ENCODE results near the gene DLEC1.
"Not testable (repeated sequence)": the region's sequence is repeated elsewhere in the genome, so short reads cannot be mapped to it uniquely, and the experiment has no call there.

The DLEC1 gene

DNA sequence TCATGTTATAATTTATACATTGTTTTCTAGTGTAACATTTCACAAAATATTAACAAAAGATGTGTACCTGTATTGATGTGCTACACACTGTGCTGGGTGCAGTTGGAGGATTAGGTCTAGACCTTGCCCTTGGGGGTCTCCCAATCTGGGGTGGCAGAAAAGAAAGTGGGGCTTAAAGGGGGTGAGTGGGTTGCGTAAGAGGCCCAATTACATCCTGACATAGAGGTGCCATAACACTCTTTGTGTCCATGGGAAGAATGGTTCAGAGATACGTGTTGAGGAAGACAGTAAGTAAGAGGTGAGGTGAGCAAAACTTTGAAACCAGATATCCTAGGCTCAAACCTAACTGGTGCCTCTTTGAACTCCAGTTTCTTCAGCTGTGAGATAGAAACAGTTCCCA lies 31.0 kb downstream of the DLEC1 start:
- TF ChIP-seq, protein P1, sequence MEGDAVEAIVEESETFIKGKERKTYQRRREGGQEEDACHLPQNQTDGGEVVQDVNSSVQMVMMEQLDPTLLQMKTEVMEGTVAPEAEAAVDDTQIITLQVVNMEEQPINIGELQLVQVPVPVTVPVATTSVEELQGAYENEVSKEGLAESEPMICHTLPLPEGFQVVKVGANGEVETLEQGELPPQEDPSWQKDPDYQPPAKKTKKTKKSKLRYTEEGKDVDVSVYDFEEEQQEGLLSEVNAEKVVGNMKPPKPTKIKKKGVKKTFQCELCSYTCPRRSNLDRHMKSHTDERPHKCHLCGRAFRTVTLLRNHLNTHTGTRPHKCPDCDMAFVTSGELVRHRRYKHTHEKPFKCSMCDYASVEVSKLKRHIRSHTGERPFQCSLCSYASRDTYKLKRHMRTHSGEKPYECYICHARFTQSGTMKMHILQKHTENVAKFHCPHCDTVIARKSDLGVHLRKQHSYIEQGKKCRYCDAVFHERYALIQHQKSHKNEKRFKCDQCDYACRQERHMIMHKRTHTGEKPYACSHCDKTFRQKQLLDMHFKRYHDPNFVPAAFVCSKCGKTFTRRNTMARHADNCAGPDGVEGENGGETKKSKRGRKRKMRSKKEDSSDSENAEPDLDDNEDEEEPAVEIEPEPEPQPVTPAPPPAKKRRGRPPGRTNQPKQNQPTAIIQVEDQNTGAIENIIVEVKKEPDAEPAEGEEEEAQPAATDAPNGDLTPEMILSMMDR (conservative IDR thresholded peaks at IDR 0.05; ENCODE audit: low read depth, low read length) = no peak
- no peaks in the 10 kb centered on the region for H3K4me1 ChIP-seq (ENCODE audit: low read depth, poor library complexity, severe bottlenecking)
- no peaks in the 10 kb centered on the region for H4K20me1 ChIP-seq (ENCODE audit: insufficient read depth)
- H3K9ac ChIP-seq = no peak overlapping the region
- no peak overlapping the region for H3K4me2 ChIP-seq
- H2AFZ ChIP-seq (ENCODE audit: low read depth) = no peak overlapping the region
- no peaks in the 10 kb centered on the region for H3K79me2 ChIP-seq (ENCODE audit: insufficient read depth, low read depth)
- no peak overlapping the region for H3K4me3 ChIP-seq (IDR thresholded peaks at IDR 0.05; ENCODE audit: insufficient read depth, low read depth, low read length)
- H3K27ac ChIP-seq = no peak overlapping the region
- H3K36me3 ChIP-seq (ENCODE audit: insufficient read depth) = no peaks in the 10 kb centered on the region
- H3K27me3 ChIP-seq (ENCODE audit: insufficient read depth, low read depth) = no peaks in the 10 kb centered on the region

DNA sequence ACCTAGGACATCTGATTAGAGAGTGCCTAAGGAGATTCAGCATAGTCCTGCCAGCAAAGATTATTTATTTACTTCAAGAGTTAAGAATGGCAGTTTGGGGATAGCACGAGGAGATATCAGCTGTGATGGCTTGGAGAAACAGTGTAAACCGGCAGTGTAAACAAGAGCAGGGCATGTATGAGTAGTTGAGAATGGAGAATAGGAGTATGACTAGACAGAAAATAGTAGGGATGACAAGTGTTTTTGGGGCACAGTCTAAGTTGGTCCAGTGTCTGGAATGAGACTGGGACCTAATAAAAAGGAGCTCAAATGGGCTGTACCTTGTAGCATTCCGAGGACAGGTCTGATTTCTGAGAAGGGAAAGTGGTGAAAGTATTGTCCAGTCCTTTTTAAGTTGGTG lies 38.1 kb downstream of the DLEC1 start:
- H3K27me3 ChIP-seq (ENCODE audit: insufficient read depth, low read depth); H3K27ac ChIP-seq: not testable (repeated sequence)

DNA sequence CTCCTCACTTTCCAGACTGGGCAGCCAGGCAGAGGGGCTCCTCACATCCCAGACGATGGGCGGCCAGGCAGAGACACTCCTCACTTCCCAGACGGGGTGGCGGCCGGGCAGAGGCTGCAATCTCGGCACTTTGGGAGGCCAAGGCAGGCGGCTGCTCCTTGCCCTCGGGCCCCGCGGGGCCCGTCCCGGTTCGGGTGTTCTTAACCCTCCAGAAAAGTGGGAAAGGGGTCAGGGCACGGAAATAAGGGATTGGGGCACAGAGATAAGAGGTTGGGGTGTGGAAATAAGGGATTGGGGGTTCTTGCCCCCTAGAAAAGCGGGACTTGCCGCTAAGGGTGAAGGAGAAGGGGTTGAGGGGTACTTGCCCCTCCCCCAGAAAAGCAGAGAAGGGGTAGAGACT lies 43.3 kb downstream of the DLEC1 start:
- H4K20me1 ChIP-seq (ENCODE audit: insufficient read depth); H3K9ac ChIP-seq; H3K79me2 ChIP-seq (ENCODE audit: insufficient read depth, low read depth); H3K27ac ChIP-seq; H3K4me3 ChIP-seq (IDR thresholded peaks at IDR 0.05; ENCODE audit: insufficient read depth, low read depth, low read length); H3K27me3 ChIP-seq (ENCODE audit: insufficient read depth, low read depth); H3K36me3 ChIP-seq (ENCODE audit: insufficient read depth); H3K4me2 ChIP-seq; H3K4me1 ChIP-seq (ENCODE audit: low read depth, poor library complexity, severe bottlenecking); H2AFZ ChIP-seq (ENCODE audit: low read depth): not testable (repeated sequence)

More for the DNA sequence above, 38.1 kb downstream of the DLEC1 start:
- H3K4me1 ChIP-seq (ENCODE audit: low read depth, poor library complexity, severe bottlenecking); H3K79me2 ChIP-seq (ENCODE audit: insufficient read depth, low read depth); H3K4me2 ChIP-seq; H2AFZ ChIP-seq (ENCODE audit: low read depth); H3K36me3 ChIP-seq (ENCODE audit: insufficient read depth); H3K4me3 ChIP-seq (IDR thresholded peaks at IDR 0.05; ENCODE audit: insufficient read depth, low read depth, low read length); H4K20me1 ChIP-seq (ENCODE audit: insufficient read depth); H3K9ac ChIP-seq: not testable (repeated sequence)

DNA sequence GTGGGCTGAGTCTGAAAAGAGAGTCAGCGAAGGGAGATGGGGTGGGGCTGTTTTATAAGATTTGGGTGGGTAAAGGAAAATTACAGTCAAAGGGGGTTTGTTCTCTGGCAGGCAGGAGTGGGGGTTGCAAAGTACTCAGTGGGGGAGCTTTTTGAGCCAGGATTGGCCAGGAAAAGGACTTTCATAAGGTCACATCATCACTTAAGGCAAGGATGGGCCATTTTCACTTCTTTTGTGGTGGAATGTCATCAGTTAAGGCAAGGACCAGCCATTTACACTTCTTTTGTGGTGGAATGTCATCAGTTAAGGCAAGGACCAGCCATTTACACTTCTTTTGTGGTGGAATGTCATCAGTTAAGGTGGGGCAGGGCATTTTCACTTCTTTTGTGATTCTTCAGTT lies 44.2 kb downstream of the DLEC1 start:
- H3K79me2 ChIP-seq (ENCODE audit: insufficient read depth, low read depth); H2AFZ ChIP-seq (ENCODE audit: low read depth); H3K4me2 ChIP-seq; H3K36me3 ChIP-seq (ENCODE audit: insufficient read depth); H3K9ac ChIP-seq; H3K27ac ChIP-seq; H3K4me1 ChIP-seq (ENCODE audit: low read depth, poor library complexity, severe bottlenecking); H4K20me1 ChIP-seq (ENCODE audit: insufficient read depth); H3K4me3 ChIP-seq (IDR thresholded peaks at IDR 0.05; ENCODE audit: insufficient read depth, low read depth, low read length); H3K27me3 ChIP-seq (ENCODE audit: insufficient read depth, low read depth): not testable (repeated sequence)

DNA sequence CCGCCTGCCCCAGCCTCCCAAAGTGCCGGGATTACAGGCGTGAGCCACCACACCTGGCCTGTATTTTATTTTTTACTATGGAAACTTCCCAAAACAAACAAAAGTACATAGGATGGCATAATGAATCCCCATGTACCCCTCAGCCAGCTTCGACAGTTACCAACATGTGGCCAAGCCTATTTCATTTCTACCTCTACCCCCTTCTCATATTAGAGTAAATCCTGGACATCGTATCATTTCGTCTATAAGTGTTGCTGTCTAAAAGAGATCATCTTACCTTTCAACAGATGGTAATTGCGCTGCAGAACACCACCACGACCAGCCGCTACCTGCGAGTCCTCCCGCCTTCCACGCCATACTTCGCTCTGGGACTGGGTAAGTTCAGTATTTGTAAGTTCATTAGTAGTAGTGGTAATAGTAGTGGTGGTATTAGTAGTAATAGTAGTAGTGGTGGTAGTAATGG lies 44.9 kb downstream of the DLEC1 start:
- H3K9ac ChIP-seq = no peak overlapping the region
- H3K4me3 ChIP-seq (IDR thresholded peaks at IDR 0.05; ENCODE audit: insufficient read depth, low read depth, low read length) = no peak overlapping the region
- no peaks in the 10 kb centered on the region for H3K27me3 ChIP-seq (ENCODE audit: insufficient read depth, low read depth)
- peaks cover 5% of the 10 kb centered on the region for H3K4me1 ChIP-seq (ENCODE audit: low read depth, poor library complexity, severe bottlenecking)
- H3K27ac ChIP-seq = no peak overlapping the region
- no peak overlapping the region for H3K4me2 ChIP-seq
- no peaks in the 10 kb centered on the region for H3K36me3 ChIP-seq (ENCODE audit: insufficient read depth)
- H2AFZ ChIP-seq (ENCODE audit: low read depth) = no peak overlapping the region
- no peaks in the 10 kb centered on the region for H4K20me1 ChIP-seq (ENCODE audit: insufficient read depth)
- no peaks in the 10 kb centered on the region for H3K79me2 ChIP-seq (ENCODE audit: insufficient read depth, low read depth)
- TF ChIP-seq, protein P1 (conservative IDR thresholded peaks at IDR 0.05; ENCODE audit: low read depth, low read length) = no peak

GRCh38 chr3:38084334-38085310 lies 45.6 kb downstream of the DLEC1 start:
- Histone ChIP-seq H2AFZ (ENCODE audit: low read depth) (no peak overlapping the region), H3K4me2 (no peak overlapping the region), H3K79me2 (ENCODE audit: insufficient read depth, low read depth) (no peaks in the 10 kb centered on the region), H3K36me3 (ENCODE audit: insufficient read depth) (no peaks in the 10 kb centered on the region), H4K20me1 (ENCODE audit: insufficient read depth) (no peaks in the 10 kb centered on the region), H3K27ac (no peak overlapping the region), H3K4me3 (IDR thresholded peaks at IDR 0.05; ENCODE audit: insufficient read depth, low read depth, low read length) (no peak overlapping the region), H3K4me1 (ENCODE audit: low read depth, poor library complexity, severe bottlenecking) (peaks cover 9% of the 10 kb centered on the region), H3K9ac (no peak overlapping the region), H3K27me3 (ENCODE audit: insufficient read depth, low read depth) (no peaks in the 10 kb centered on the region)
- TF ChIP-seq, protein P1 (conservative IDR thresholded peaks at IDR 0.05; ENCODE audit: low read depth, low read length) = no peak

Measured in KMS-11 (cell line).